GM12872 (cell line): ENCODE measurements around the gene TAF8.

Experiments
- TF ChIP-seq, protein P1 (sequence below): IDR thresholded peaks from 3 replicates; pipeline ENCODE4 v1.5.1; 2011; ENCODE audit warnings: low read depth, mild to moderate bottlenecking, low read length, moderate library complexity; ENCODE audit not compliant: insufficient read depth

The TAF8 gene

DNA sequence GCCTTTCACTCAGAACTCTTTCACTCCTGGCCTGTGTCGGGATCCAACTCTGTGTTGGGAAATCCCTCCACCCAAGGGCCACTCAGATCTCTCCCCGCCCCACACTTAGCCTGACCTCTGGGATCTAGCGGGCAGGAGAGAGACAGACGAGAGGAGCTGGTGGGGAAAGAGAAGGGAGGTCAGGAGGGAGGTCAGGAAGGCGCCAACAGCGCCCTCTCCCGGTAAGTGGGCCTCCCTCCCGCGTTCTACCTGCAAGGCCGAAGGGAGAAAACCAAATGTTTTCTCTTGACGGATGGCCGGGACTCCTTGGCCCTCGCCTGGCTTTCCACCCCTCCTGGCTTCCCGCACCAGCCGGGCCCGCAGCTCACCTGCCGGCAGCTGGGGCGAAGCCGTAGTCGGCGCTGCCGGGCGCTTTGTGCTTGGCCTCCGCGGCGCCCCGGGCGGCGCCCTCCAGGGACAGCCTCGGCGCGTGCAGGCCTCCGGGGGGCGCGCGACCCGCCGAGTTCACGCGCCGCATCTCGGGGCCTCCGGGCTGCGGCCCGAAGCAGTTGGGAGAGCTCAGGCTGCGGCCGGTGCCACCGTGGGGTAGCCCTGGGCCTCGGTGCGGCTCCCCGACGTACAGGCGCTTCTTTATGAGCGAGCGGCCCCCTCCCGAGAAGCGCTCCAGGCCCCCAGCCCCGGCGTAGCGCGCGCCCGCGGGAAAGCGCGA lies 53.9 kb downstream of the TAF8 start:
- TF ChIP-seq, protein P1, sequence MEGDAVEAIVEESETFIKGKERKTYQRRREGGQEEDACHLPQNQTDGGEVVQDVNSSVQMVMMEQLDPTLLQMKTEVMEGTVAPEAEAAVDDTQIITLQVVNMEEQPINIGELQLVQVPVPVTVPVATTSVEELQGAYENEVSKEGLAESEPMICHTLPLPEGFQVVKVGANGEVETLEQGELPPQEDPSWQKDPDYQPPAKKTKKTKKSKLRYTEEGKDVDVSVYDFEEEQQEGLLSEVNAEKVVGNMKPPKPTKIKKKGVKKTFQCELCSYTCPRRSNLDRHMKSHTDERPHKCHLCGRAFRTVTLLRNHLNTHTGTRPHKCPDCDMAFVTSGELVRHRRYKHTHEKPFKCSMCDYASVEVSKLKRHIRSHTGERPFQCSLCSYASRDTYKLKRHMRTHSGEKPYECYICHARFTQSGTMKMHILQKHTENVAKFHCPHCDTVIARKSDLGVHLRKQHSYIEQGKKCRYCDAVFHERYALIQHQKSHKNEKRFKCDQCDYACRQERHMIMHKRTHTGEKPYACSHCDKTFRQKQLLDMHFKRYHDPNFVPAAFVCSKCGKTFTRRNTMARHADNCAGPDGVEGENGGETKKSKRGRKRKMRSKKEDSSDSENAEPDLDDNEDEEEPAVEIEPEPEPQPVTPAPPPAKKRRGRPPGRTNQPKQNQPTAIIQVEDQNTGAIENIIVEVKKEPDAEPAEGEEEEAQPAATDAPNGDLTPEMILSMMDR, result peak; percentile 97

DNA sequence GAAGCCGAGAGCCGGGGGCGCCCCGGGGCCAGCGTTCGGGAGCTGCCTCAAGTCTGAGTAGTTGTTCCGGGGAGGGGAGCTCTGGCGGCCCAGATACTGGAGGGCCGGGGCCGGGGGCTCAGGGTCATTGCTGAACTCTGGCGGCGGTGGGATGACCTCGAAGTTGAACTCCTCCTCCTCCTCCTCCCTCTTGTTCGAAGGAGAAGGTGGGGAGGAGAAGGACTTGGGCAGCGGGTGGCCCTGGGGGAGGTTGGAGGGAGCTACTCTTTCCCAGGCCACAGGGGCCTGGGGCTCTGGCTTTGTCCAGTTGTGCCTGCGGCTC lies 54.4 kb downstream of the TAF8 start:
- TF ChIP-seq, protein P1, result no peak

DNA sequence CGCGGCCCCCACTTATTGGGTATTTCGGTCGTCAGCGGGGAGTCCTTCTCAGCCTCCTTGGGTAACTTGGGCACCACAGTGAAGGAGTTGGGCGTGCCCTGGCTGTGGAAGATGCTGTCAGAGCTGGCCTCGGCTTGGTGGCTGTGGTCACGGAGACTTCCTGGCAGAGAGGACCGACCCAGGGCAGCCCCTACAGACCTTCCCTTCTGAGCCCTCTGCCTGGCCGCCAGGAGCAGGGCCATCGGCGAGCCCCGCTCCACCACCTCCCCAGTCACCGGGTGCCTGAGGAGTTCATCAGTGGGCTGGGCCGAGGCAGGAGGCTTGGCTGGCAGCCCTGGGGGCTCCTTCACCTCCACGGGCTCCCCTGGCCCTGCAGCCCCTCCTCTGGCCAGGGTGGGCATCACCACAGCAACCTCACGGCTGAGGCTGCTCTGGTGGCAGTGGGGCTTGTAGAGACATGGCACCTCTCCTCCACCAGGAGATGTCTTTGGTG lies 54.9 kb downstream of the TAF8 start:
- TF ChIP-seq, protein P1, result no peak

DNA sequence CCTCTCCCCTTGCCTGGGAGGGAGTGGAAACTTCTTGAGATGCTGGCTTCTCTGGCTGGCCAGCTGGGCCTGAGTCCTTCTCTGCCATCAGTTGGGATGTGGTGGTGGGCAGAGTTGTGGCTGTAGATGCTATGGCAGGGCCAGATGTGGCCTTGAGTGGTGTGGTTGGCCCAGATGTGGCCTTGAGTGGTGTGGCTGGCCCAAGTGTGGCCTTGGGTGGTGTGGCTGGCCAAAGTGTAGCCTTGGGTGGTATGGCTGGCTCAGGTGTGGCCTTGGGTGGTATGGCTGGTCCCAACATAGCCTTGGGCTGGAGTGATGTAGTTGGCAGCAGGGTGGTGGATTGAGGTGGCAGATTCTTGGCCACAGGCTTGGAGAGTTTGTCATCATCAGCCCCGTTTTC lies 55.4 kb downstream of the TAF8 start:
- TF ChIP-seq, protein P1, result no peak

DNA sequence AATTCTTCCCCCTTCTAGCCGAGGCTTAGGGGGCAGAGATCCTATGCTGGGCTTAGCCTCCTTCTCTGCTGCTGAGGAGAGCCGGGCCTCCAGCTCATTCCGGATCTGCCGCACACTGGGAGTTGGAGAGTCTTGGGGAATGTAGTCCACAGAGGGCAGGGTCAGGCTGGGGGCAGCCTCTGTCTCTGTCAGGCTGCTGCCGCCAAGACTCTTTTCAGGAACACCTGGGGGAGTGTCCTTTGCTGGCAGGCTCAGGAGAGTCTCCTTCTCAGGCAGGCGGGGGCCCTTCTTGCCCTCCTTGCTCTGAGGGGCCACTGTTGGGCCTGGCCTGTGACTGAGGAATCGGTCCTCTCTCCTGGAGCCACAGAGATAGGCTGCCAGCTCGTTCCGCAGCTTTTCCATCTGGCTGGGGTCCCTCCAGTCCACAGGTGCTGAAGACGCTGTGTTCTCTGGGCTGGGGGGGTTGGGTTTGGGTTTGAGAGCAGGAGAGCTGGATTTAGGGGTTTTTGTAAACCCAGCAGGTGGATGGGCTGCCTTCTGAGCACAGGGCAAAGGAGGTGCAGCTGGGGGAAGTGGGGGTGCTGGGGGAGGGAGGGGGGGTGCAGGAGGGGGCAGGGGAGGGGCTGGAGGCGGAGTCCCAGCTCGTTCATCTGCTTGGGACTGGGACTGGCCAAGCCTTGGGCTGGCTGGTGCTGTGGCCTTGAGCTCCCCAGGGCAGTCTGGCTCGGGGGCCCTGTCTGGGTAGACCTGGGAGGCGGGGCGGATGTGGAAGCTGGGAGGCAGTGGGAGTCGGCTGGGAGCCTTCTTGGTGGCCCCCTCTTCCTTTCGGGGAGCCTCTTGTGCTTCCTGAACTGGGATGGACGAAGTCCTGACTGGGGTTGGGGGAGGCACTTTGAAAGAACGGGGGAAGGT lies 56.0 kb downstream of the TAF8 start:
- TF ChIP-seq, protein P1, result no peak

DNA sequence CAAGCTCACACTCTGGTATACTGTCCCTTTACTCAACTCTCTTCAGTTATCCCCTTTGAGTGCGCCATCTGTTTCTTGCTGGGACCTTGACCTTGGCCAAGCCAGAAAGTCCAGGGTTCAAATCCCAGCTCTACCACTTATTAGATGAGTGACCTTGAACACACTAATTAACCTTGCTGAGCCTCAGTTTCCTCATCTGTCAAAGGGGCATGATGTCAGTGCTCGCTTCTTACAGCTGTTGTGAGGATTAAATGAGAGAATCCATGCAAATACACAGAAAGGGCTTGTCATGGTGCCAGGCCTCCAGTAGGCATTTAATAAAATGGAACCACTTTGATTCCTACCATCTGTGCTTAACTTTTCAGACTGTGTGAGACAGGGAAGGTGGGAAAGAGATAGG lies 57.7 kb downstream of the TAF8 start:
- TF ChIP-seq, protein P1, result no peak

DNA sequence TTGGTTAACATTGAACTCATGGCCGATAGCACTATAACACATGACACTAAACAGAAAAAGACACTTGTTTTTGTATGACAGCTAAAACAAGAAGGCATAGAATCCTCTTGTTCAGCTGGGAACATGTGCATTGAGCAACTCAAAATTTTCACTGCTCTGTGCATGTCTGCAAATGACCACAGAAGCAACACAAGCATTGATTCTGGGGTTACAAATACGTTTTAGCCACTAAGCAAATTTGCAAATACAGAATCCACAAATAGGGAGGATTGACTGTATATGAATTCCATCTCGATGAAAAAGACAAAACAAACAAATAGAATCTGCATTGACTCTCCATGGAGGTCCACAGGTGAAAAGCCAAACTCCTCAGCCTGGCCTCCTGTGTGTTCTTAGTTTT lies 60.4 kb downstream of the TAF8 start:
- TF ChIP-seq, protein P1, result no peak
